DMS153 (cell line): ENCODE results near the gene USP34.

Source experiments
- DNase-seq: peaks from one replicate; lab custom pipeline; 2025; lab: John Stamatoyannopoulos, UW

The USP34 gene

GRCh38 chr2:61291851-61292575 lies 178.9 kb downstream of the USP34 start:
- no peak for DNase-seq

GRCh38 chr2:61288070-61288841 lies 182.6 kb downstream of the USP34 start:
- no peak for DNase-seq

GRCh38 chr2:61287254-61287653 lies 183.6 kb downstream of the USP34 start:
- DNase-seq, result no peak

GRCh38 chr2:61283443-61284160 lies 187.3 kb downstream of the USP34 start:
- DNase-seq, result no peak

GRCh38 chr2:61282104-61282590 lies 188.7 kb downstream of the USP34 start:
- DNase-seq, result no peak

- no peak for DNase-seq
Measured at GRCh38 chr2:61281321-61281720, 189.6 kb downstream of the USP34 start.

- DNase-seq, result no peak
Measured at GRCh38 chr2:61277756-61278155, 193.1 kb downstream of the USP34 start.

GRCh38 chr2:61275575-61276184 lies 195.2 kb downstream of the USP34 start:
- DNase-seq, result no peak

GRCh38 chr2:61272421-61273070 lies 198.3 kb downstream of the USP34 start:
- no peak for DNase-seq

GRCh38 chr2:61268249-61268648 lies 202.6 kb downstream of the USP34 start:
- DNase-seq, result no peak

- no peak for DNase-seq
Measured at GRCh38 chr2:61266632-61267505, 204.0 kb downstream of the USP34 start.

GRCh38 chr2:61263830-61264229 lies 207.1 kb downstream of the USP34 start:
- no peak for DNase-seq

GRCh38 chr2:61262699-61263098 lies 208.2 kb downstream of the USP34 start:
- no peak for DNase-seq

GRCh38 chr2:61257446-61257845 lies 213.4 kb downstream of the USP34 start:
- no peak for DNase-seq

GRCh38 chr2:61255580-61256437 lies 215.1 kb downstream of the USP34 start:
- no peak for DNase-seq

- no peak for DNase-seq
Measured at GRCh38 chr2:61254536-61254935, 216.4 kb downstream of the USP34 start.

GRCh38 chr2:61253136-61253535 lies 217.8 kb downstream of the USP34 start:
- no peak for DNase-seq

- no peak for DNase-seq
Measured at GRCh38 chr2:61252031-61252430, 218.9 kb downstream of the USP34 start.

- DNase-seq, result no peak
Measured at GRCh38 chr2:61249521-61250071, 221.3 kb downstream of the USP34 start.
